Measurements from ENCODE around the gene LETM1. TPM values are rescaled to one million over a fixed set of nuclear protein-coding genes. Genes with fewer than 3 reads are reported as not detected.

LETM1 gene
- total and polyA plus RNA-seq, 2 of the 13 experiments (the other 11 are each of a cell fraction or from before 2014, with no cell fraction given) = 9.7 to 41.6 TPM

DNA sequence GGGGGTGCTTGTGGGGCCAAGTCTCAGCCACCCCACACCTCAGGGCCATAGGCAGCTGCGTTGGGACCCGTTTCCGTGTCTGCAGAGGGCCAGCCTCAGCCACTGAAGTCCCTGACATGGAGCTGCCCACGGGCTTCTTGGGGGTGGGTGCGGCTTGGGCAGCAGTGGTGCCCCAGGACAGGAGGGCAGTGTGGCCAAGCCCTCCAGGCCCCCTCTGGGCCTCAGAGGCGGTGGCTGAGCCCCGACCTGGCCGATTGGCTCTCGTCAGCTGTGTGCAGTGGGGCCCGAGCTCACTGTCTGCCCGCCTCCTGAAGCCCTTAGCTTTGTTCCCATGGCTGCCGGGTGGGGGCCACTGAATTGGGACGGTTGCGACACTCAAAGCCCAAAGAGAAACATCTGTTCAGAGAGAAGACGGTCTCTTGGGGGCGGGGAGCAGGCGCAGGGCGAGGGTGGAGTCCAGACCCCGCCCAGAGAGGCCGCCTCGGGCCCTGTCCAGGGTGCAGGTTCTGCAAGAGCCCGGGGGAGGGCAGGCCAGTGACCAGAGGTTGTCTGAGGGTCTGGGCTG lies 53.7 kb downstream of the LETM1 start (continued):
- TF ChIP-seq, protein P1, sequence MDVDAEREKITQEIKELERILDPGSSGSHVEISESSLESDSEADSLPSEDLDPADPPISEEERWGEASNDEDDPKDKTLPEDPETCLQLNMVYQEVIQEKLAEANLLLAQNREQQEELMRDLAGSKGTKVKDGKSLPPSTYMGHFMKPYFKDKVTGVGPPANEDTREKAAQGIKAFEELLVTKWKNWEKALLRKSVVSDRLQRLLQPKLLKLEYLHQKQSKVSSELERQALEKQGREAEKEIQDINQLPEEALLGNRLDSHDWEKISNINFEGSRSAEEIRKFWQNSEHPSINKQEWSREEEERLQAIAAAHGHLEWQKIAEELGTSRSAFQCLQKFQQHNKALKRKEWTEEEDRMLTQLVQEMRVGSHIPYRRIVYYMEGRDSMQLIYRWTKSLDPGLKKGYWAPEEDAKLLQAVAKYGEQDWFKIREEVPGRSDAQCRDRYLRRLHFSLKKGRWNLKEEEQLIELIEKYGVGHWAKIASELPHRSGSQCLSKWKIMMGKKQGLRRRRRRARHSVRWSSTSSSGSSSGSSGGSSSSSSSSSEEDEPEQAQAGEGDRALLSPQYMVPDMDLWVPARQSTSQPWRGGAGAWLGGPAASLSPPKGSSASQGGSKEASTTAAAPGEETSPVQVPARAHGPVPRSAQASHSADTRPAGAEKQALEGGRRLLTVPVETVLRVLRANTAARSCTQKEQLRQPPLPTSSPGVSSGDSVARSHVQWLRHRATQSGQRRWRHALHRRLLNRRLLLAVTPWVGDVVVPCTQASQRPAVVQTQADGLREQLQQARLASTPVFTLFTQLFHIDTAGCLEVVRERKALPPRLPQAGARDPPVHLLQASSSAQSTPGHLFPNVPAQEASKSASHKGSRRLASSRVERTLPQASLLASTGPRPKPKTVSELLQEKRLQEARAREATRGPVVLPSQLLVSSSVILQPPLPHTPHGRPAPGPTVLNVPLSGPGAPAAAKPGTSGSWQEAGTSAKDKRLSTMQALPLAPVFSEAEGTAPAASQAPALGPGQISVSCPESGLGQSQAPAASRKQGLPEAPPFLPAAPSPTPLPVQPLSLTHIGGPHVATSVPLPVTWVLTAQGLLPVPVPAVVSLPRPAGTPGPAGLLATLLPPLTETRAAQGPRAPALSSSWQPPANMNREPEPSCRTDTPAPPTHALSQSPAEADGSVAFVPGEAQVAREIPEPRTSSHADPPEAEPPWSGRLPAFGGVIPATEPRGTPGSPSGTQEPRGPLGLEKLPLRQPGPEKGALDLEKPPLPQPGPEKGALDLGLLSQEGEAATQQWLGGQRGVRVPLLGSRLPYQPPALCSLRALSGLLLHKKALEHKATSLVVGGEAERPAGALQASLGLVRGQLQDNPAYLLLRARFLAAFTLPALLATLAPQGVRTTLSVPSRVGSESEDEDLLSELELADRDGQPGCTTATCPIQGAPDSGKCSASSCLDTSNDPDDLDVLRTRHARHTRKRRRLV (CRISPR knock-in tag; IDR thresholded peaks at IDR 0.05) = no peak
- TF ChIP-seq ERF (CRISPR knock-in tag; IDR thresholded peaks at IDR 0.05) (no peak), FOXA3 (CRISPR knock-in tag; IDR thresholded peaks at IDR 0.05) (no peak), SIX4 (CRISPR knock-in tag; IDR thresholded peaks at IDR 0.05) (no peak), FOXP1 (IDR thresholded peaks at IDR 0.05) (no peak), FOXP1 (CRISPR knock-in tag; IDR thresholded peaks at IDR 0.05) (peak; percentile 13; the same call in 1 of the 2 replicates), SMYD3 (CRISPR knock-in tag; IDR thresholded peaks at IDR 0.05) (no peak), MIER3 (CRISPR knock-in tag; IDR thresholded peaks at IDR 0.05; ENCODE audit: borderline replicate concordance) (no peak), GABPB1 (CRISPR knock-in tag; IDR thresholded peaks at IDR 0.05) (no peak; the same call in 1 of the 2 replicates), BORCS8-MEF2B (CRISPR knock-in tag; IDR thresholded peaks at IDR 0.05) (peak; percentile 81; the same call in 1 of the 2 replicates), HMG20A (CRISPR knock-in tag; IDR thresholded peaks at IDR 0.05; ENCODE audit: borderline replicate concordance) (no peak), ZNF614 (CRISPR knock-in tag; IDR thresholded peaks at IDR 0.05; ENCODE audit: borderline replicate concordance) (0 out of 2 replicates have a peak, but pooled peaks have one; percentile 15), ZNF543 (CRISPR knock-in tag; IDR thresholded peaks at IDR 0.05) (peak; percentile 76), ZNF234 (CRISPR knock-in tag; conservative IDR thresholded peaks at IDR 0.05) (no peak), KLF11 (CRISPR knock-in tag; IDR thresholded peaks at IDR 0.05) (no peak), ZNF263 (CRISPR knock-in tag; IDR thresholded peaks at IDR 0.05) (no peak), RFX3 (CRISPR knock-in tag; IDR thresholded peaks at IDR 0.05) (0 out of 2 replicates have a peak, but pooled peaks have one; percentile 29)
- TF ChIP-seq, protein P2, sequence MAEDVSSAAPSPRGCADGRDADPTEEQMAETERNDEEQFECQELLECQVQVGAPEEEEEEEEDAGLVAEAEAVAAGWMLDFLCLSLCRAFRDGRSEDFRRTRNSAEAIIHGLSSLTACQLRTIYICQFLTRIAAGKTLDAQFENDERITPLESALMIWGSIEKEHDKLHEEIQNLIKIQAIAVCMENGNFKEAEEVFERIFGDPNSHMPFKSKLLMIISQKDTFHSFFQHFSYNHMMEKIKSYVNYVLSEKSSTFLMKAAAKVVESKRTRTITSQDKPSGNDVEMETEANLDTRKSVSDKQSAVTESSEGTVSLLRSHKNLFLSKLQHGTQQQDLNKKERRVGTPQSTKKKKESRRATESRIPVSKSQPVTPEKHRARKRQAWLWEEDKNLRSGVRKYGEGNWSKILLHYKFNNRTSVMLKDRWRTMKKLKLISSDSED (CRISPR knock-in tag; IDR thresholded peaks at IDR 0.05) = no peak
- TF ChIP-seq, protein P3, sequence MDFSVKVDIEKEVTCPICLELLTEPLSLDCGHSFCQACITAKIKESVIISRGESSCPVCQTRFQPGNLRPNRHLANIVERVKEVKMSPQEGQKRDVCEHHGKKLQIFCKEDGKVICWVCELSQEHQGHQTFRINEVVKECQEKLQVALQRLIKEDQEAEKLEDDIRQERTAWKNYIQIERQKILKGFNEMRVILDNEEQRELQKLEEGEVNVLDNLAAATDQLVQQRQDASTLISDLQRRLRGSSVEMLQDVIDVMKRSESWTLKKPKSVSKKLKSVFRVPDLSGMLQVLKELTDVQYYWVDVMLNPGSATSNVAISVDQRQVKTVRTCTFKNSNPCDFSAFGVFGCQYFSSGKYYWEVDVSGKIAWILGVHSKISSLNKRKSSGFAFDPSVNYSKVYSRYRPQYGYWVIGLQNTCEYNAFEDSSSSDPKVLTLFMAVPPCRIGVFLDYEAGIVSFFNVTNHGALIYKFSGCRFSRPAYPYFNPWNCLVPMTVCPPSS (IDR thresholded peaks at IDR 0.05) = no peak
- TF ChIP-seq, protein P4, sequence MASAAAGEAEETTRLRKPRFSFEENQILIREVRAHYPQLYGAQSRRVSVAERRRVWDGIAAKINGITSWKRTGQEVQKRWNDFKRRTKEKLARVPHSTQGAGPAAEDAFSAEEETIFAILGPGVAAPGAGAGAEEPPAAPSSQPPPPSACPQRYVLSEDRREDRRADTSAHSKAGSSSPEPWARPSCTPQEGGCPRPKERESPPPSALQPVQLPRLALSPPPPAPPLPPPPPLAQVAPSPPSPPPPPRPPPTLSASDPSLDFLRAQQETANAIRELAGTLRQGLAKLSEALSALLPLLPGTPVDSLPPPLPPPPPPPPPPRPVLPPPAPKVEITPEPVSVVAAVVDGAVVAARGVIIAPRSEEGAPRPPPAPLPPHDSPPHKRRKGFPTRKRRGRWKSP (CRISPR knock-in tag; IDR thresholded peaks at IDR 0.05) = no peak
- TF ChIP-seq, protein P5, sequence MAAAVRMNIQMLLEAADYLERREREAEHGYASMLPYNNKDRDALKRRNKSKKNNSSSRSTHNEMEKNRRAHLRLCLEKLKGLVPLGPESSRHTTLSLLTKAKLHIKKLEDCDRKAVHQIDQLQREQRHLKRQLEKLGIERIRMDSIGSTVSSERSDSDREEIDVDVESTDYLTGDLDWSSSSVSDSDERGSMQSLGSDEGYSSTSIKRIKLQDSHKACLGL (CRISPR knock-in tag; IDR thresholded peaks at IDR 0.05) = peak; percentile 66
